Neuronal stem cell (in vitro differentiated cells): ENCODE measurements around the gene ARHGAP29.

ENCODE experiments used
- DNase-seq: peaks from one replicate; pipeline ENCODE4 v3.0.0-alpha.2; 2013; ENCODE audit warnings: low spot score
- H2AFZ ChIP-seq: one replicate; pipeline ENCODE4 v1.6.1; 2013; ENCODE audit warnings: mild to moderate bottlenecking, low read length, inconsistent platforms
- H2AK5ac ChIP-seq: 2 replicates; pipeline ENCODE4 v1.6.1; 2013; ENCODE audit warnings: low read depth, mild to moderate bottlenecking, inconsistent platforms, low read length, moderate library complexity, mixed read lengths
- H2BK120ac ChIP-seq: 2 replicates; pipeline ENCODE4 v1.6.1; 2013; ENCODE audit warnings: low read depth, mild to moderate bottlenecking, inconsistent platforms, low read length, moderate library complexity, mixed read lengths
- H2BK12ac ChIP-seq: one replicate; pipeline ENCODE4 v1.6.1; 2013; ENCODE audit warnings: low read length, inconsistent platforms
- H2BK15ac ChIP-seq: 2 replicates; pipeline ENCODE4 v1.6.1; 2013; ENCODE audit warnings: mild to moderate bottlenecking, low read length, inconsistent platforms, mixed read lengths
- H2BK5ac ChIP-seq: one replicate; pipeline ENCODE4 v1.6.1; 2013; ENCODE audit warnings: inconsistent platforms, mild to moderate bottlenecking, low read length, moderate library complexity
- H3K14ac ChIP-seq: one replicate; pipeline ENCODE4 v1.6.1; 2013; ENCODE audit warnings: low read length, inconsistent platforms
- H3K18ac ChIP-seq: 2 replicates; pipeline ENCODE4 v1.6.1; 2013; ENCODE audit warnings: low read length, inconsistent platforms
- H3K23ac ChIP-seq: 2 replicates; pipeline ENCODE4 v1.6.1; 2013; ENCODE audit warnings: low read depth, mild to moderate bottlenecking, mixed read lengths, low read length, inconsistent platforms; ENCODE audit not compliant: poor library complexity
- H3K27ac ChIP-seq: replicated peaks from 3 replicates; pipeline ENCODE4 v1.5.1; 2013; ENCODE audit warnings: low read length, inconsistent platforms
- H3K27me3 ChIP-seq, 3 experiments: 2 replicates each; pipeline ENCODE4 v1.6.1; 2013; ENCODE audit warnings: low read length in 3 of 3, mild to moderate bottlenecking in 2 of 3, inconsistent platforms in 1 of 3, low read depth in 1 of 3, mixed read lengths in 1 of 3, moderate library complexity in 1 of 3; ENCODE audit not compliant: control insufficient read depth in 3 of 3, insufficient read depth in 3 of 3
- H3K36me3 ChIP-seq, 2 donors: replicated peaks in 1 of 2; 2 replicates each; pipeline ENCODE4 v1.6.1; 2013; ENCODE audit warnings: low read length in 2 of 2; ENCODE audit not compliant: control insufficient read depth in 2 of 2, insufficient read depth in 2 of 2
- H3K4ac ChIP-seq: 2 replicates; pipeline ENCODE4 v1.6.1; 2013; ENCODE audit warnings: inconsistent platforms, mild to moderate bottlenecking, low read length, moderate library complexity
- H3K4me1 ChIP-seq, 2 donors: 1 replicate in 1 of 2; 2 replicates in 1 of 2; pipeline ENCODE4 v1.6.1; 2013; ENCODE audit warnings: low read length in 2 of 2, low read depth in 1 of 2; ENCODE audit not compliant: control insufficient read depth in 2 of 2, insufficient read depth in 1 of 2
- H3K4me2 ChIP-seq: one replicate; pipeline ENCODE4 v1.6.1; 2013; ENCODE audit warnings: mild to moderate bottlenecking, low read length, inconsistent platforms; ENCODE audit not compliant: insufficient read depth, poor library complexity, severe bottlenecking
- H3K4me3 ChIP-seq, 2 donors: 2 replicates each; pipeline ENCODE4 v1.5.1; 2013; ENCODE audit warnings: low read length in 2 of 2, mild to moderate bottlenecking in 2 of 2, inconsistent platforms in 1 of 2, moderate library complexity in 1 of 2
- H3K79me1 ChIP-seq: one replicate; pipeline ENCODE4 v1.6.1; 2013; ENCODE audit warnings: low read depth, mild to moderate bottlenecking, inconsistent platforms, low read length, moderate library complexity
- H3K9ac ChIP-seq: one replicate; pipeline ENCODE4 v1.6.1; 2013; ENCODE audit warnings: mild to moderate bottlenecking, low read depth, low read length, inconsistent platforms; ENCODE audit not compliant: poor library complexity
- H3K9me3 ChIP-seq, 2 donors: replicated peaks in 1 of 2; 2 replicates each; pipeline versions ENCODE3 to v1.6.1; 2013; ENCODE audit warnings: low read length in 2 of 2, mild to moderate bottlenecking in 2 of 2, inconsistent platforms in 1 of 2, low read depth in 1 of 2, mixed read lengths in 1 of 2, moderate library complexity in 1 of 2; ENCODE audit not compliant: control insufficient read depth in 2 of 2, insufficient read depth in 1 of 2
- H4K8ac ChIP-seq: one replicate; pipeline ENCODE4 v1.6.1; 2013; ENCODE audit warnings: low read depth, mild to moderate bottlenecking, inconsistent platforms, low read length, moderate library complexity
- H4K91ac ChIP-seq: one replicate; pipeline ENCODE4 v1.6.1; 2013; ENCODE audit warnings: low read length, low read depth, mild to moderate bottlenecking, inconsistent platforms; ENCODE audit not compliant: poor library complexity
- WGBS, 2 donors: extraction: QIAGEN DNeasy Blood & Tissue Kit; methylation state at CpG; one replicate each; pipeline ENCODE4 v1.1.7; 2013; ENCODE audit warnings: missing lambda C conversion rate in 2 of 2, mixed read lengths in 1 of 2; ENCODE audit not compliant: insufficient read length in 2 of 2, insufficient replicate concordance in 1 of 2; ENCODE audit errors: extremely low coverage in 2 of 2; 5-methylcytosine and 5-hydroxymethylcytosine counted together

ARHGAP29 gene

GRCh38 chr1:94275083-94275482 is 37.7 kb upstream of the ARHGAP29 start:
- H3K4ac ChIP-seq, result no peak overlapping the region
- H3K4me1 ChIP-seq, result no peaks in the 10 kb centered on the region
- H3K9me3 ChIP-seq, result no peaks in the 10 kb centered on the region
- H3K4me3 ChIP-seq, result no peak overlapping the region
- peaks cover 0 to 32% (median 0%) of the 10 kb centered on the region in 3 experiments for H3K27me3 ChIP-seq
- H2AK5ac ChIP-seq, result no peak overlapping the region
- no peaks in the 10 kb centered on the region for H3K36me3 ChIP-seq
- H3K23ac ChIP-seq, result no peak overlapping the region
- no CpG with 5 or more reads among the region's 2 CpGs for WGBS, 2 donors
- H3K9ac ChIP-seq, result no peak overlapping the region
- H3K4me2 ChIP-seq, result no peak overlapping the region
- no peak overlapping the region for H3K14ac ChIP-seq
- H2BK120ac ChIP-seq, result no peak overlapping the region
- no peak overlapping the region for H4K91ac ChIP-seq
- H2AFZ ChIP-seq, result no peak overlapping the region
- no peak for DNase-seq
- no peaks in the 10 kb centered on the region for H3K79me1 ChIP-seq
- no peak overlapping the region for H2BK5ac ChIP-seq
- no peak overlapping the region for H2BK12ac ChIP-seq
- no peak overlapping the region for H3K18ac ChIP-seq
- H3K27ac ChIP-seq, result no peak overlapping the region
- H2BK15ac ChIP-seq, result no peak overlapping the region
- H4K8ac ChIP-seq, result no peak overlapping the region

DNA sequence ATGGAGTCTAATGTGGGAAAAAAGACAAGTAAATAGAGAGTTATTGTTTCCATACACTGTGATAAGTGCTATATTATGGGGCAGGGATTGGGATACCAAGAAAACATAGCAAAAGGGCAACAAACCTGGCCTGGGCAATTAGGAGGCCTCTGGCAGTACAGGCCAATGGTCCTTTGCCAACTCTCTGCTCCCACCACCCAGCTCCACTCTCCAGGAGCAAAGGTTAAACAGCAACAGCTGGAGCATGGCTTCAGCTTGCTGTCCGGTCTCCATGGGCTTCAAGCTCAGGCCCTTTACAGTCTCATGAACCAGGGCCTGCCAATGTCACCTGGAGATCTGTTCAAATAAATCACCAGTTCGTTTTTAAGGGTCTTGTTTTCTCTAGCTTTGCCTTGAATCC is 37.2 kb upstream of the ARHGAP29 start:
- Histone ChIP-seq H2BK120ac (no peak overlapping the region), H3K14ac (no peak overlapping the region)

DNA sequence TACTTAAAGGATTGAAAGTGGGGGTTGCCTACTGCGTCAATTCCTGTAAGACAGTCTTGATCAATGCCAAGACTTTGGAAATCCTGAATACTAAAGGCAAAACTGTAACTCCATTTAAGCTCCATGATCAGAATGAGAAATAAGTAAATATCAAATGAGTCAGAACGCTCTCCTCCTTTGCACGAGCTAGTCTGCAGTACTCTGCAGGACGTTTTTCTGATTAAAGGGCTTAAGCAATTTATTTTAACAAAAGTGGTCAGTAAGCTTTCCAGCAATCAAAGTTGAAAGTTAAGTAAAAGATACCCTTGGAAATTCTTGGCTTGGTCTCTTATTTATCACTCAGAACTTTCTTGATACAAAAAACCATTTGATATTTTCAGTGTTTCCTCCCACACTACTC is 35.7 kb upstream of the ARHGAP29 start:
- H2BK12ac ChIP-seq, result no peak overlapping the region
- no peak overlapping the region for H4K91ac ChIP-seq
- no peak overlapping the region for H2BK5ac ChIP-seq
- no peaks in the 10 kb centered on the region for H3K4me1 ChIP-seq
- H2AK5ac ChIP-seq, result no peak overlapping the region
- no peaks in the 10 kb centered on the region for H3K9me3 ChIP-seq
- no peak overlapping the region for H3K9ac ChIP-seq
- no peaks in the 10 kb centered on the region for H3K79me1 ChIP-seq
- H2AFZ ChIP-seq, result no peak overlapping the region
- H2BK15ac ChIP-seq, result no peak overlapping the region
- H3K18ac ChIP-seq, result no peak overlapping the region
- no peak for DNase-seq
- no peak overlapping the region for H3K27ac ChIP-seq
- H2BK120ac ChIP-seq, result no peak overlapping the region
- no peak overlapping the region for H3K14ac ChIP-seq
- no peak overlapping the region for H3K4ac ChIP-seq
- H3K23ac ChIP-seq, result no peak overlapping the region
- no CpG with 5 or more reads among the region's 4 CpGs for WGBS, 2 donors
- H3K27me3 ChIP-seq, result peaks cover 0 to 32% (median 0%) of the 10 kb centered on the region in 3 experiments
- no peaks in the 10 kb centered on the region for H3K36me3 ChIP-seq
- no peak overlapping the region for H3K4me3 ChIP-seq
- no peak overlapping the region for H4K8ac ChIP-seq
- no peak overlapping the region for H3K4me2 ChIP-seq

More for the DNA sequence above, 37.2 kb upstream of the ARHGAP29 start:
- Histone ChIP-seq H2BK15ac (no peak overlapping the region), H3K4me1 (no peaks in the 10 kb centered on the region), H3K79me1 (no peaks in the 10 kb centered on the region), H3K4me3 (no peak overlapping the region), H4K8ac (no peak overlapping the region), H3K4me2 (no peak overlapping the region), H3K9ac (no peak overlapping the region), H3K23ac (no peak overlapping the region), H2BK5ac (no peak overlapping the region), H3K18ac (no peak overlapping the region), H2AK5ac (no peak overlapping the region), H4K91ac (no peak overlapping the region), H2BK12ac (no peak overlapping the region), H3K27me3 (peaks cover 0 to 32% (median 0%) of the 10 kb centered on the region in 3 experiments), H2AFZ (no peak overlapping the region), H3K27ac (no peak overlapping the region), H3K36me3 (no peaks in the 10 kb centered on the region), H3K4ac (no peak overlapping the region), H3K9me3 (no peaks in the 10 kb centered on the region)
- WGBS, 2 donors, result no CpG with 5 or more reads among the region's 2 CpGs
- DNase-seq, result no peak

- no peak overlapping the region for H3K14ac ChIP-seq
- H4K91ac ChIP-seq, result no peak overlapping the region
- no peak overlapping the region for H2BK120ac ChIP-seq
- H3K18ac ChIP-seq, result no peak overlapping the region
- H3K9me3 ChIP-seq, result no peaks in the 10 kb centered on the region
- no peak overlapping the region for H3K4me2 ChIP-seq
- H3K27me3 ChIP-seq, result peaks cover 0 to 32% (median 0%) of the 10 kb centered on the region in 3 experiments
- H3K9ac ChIP-seq, result no peak overlapping the region
- H2BK15ac ChIP-seq, result no peak overlapping the region
- no peak for DNase-seq
- H3K79me1 ChIP-seq, result no peaks in the 10 kb centered on the region
- H3K4me1 ChIP-seq, result no peaks in the 10 kb centered on the region
- H2BK12ac ChIP-seq, result no peak overlapping the region
- no peak overlapping the region for H3K23ac ChIP-seq
- WGBS, 2 donors, result no CpG with 5 or more reads among the region's 1 CpG
- H3K4ac ChIP-seq, result no peak overlapping the region
- H2BK5ac ChIP-seq, result no peak overlapping the region
- no peak overlapping the region for H3K4me3 ChIP-seq
- no peaks in the 10 kb centered on the region for H3K36me3 ChIP-seq
- no peak overlapping the region for H2AK5ac ChIP-seq
- H2AFZ ChIP-seq, result no peak overlapping the region
- no peak overlapping the region for H4K8ac ChIP-seq
- no peak overlapping the region for H3K27ac ChIP-seq
These were observed 35.0 kb upstream of the ARHGAP29 start for GRCh38 chr1:94272388-94272787.
